Activated CD8-positive, alpha-beta memory T cell treated with anti-CD3 and anti-CD28 coated beads, Interleukin-2, amount 50 U/mL, for 24 hours (primary cell): ENCODE measurements around the gene USHBP1.

Experiments
- DNase-seq: peaks from one replicate; pipeline ENCODE4 v3.0.0-alpha.2; 2020; ENCODE audit errors: extremely low read depth

USHBP1 gene, protein sequence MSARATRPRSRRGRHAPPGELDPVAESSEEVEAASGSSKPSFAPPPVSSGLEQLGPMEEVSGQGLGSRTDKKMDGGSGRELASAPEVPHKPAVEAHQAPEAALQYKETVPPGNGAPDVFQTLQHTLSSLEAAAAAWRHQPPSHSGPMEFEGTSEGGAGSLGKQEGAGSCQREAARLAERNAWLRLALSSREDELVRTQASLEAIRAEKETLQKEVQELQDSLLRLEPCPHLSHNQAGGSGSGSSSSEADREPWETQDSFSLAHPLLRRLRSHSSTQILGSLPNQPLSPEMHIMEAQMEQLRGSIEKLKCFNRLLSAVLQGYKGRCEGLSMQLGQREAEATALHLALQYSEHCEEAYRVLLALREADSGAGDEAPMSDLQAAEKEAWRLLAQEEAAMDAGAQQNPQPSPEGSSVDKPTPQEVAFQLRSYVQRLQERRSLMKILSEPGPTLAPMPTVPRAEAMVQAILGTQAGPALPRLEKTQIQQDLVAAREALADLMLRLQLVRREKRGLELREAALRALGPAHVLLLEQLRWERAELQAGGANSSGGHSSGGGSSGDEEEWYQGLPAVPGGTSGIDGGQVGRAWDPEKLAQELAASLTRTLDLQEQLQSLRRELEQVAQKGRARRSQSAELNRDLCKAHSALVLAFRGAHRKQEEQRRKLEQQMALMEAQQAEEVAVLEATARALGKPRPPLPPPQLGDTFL

GRCh38 chr19:17264641-17264979, at the start of gene USHBP1:
Gene USHBP1, minus strand, starts transcription at chr19:17264745. Its CDS starts 446 bp downstream, at chr19:17264299.
- DNase-seq, result no peak

- no peak for DNase-seq
Measured at GRCh38 chr19:17314007-17314593, 49.6 kb upstream of the USHBP1 start.

GRCh38 chr19:17312189-17313113, 47.9 kb upstream of the USHBP1 start:
- no peak for DNase-seq

DNA sequence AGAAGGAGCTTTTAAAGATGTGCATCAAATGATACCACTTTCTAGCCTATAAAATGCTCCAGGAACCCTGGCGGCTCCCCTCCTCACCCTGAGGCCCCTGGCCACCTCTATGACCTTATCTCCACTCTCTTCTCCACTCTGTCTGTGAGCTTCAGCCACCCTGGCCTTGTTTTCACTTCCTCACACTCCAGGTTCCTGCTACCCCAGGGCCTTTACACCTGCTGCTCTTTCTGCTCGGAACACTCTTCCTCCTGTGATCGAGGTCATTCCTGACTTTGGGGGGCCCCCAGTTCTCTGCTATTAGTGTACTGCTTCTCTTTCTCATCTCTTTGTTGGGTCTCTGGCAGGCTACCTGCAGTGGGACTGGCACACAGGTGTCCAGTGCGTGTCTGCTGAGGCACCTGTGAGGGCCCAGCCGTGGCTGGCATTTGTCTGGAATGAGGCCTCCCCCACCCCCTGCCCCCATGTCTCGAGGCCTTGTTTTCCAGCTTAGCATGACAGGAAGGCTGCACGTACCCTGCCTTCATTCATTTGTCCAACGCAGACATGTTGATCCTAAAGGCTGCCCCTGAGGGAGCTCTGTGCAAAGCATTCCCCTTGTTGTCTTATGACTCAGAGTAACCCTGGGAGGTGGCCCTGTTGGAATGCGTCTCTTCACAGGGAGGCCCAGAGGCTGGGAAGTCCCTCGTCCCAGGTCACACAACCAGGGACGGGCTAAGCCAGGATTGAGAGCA, 47.1 kb upstream of the USHBP1 start:
- no peak for DNase-seq

DNA sequence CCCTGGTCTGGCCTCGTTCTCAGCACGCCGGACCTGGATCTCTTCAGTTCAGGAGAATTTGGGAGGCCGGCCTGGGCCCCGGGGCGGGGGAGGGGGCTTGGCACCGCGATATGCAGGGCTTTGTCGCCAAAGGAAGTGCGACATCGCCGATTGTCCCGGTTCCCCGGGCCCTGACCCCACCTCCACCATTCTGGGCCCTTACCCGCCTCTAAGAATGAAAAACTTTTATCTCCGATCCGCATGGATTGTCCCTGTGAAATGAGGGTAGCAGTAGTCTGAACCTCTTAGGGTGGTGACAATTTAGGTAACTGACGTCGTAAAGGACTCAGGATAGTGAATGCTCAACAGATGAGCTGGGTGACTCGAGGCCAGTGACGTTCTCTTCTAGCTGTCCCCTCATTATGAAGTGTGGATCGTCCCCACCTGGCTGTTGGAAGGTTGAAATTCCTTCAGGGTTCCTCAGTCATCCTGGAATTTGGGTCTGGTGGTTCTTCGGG, 45.5 kb upstream of the USHBP1 start:
- DNase-seq, result no peak

DNA sequence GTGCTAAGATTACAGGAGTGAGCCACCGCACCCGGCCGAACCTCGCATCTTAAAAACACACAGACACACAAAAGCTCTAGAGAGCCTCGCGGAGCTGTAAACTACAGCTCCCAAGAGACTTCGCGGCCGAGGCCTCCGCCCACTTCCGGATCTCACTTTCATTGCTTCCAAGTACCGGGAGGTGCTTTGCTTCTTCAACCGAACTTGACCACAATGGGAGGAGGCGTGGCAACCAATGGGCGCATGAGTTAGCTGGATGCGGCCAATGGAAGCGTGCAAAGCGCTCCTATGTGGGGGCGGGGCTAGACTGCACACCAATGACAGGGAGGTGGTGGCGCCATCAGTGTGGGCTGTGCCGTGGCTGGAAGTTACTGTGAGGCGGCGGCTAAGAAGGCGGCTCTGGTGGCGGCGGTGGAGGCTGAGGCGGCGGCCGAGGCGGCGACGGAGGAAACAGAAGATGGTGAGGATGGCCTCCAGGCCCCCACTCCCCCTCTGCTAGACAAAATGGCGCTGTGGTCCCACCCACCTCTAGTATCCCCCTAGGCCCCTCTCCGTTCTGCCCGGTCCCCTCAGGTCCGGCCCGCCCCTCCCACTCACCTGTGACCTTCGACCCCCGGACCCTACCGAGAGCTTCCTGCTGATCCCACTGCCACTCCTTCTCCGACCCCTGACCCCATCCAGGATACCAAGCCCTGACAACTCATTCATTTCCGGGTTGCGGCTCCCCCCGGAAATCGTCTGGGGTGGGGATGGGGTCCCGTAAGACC, 44.8 kb upstream of the USHBP1 start, which contains the start of gene DDA1:
DDA1 (plus strand) TSS at position 366 of the 767 bp plus-strand sequence; CDS start at position 458, 92 bp downstream.
- peak; percentile 98 for DNase-seq

DNA sequence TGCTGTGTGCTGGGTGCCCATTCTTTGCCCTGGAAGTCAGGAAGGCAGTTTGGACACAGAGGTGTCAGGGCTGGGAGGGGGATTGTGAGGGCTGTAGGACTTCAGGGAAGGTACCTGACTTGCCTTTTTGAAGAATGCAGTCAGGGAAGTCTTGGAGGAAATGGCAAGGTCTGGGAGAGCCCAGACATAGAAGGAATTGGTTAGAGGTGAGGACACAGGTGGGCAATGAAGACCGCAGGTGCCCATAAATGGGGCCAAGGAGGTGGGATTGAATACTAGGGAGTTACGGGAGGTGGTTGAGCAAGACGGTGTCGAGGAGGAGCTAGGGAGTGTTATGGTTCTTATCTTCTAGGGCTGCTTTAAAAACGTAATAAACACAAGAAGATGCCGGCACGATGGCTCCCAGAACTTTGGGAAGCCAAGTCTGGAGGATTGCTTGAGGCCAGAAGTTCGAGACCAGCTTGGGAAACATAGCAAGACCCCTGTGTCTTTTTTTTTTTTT, 43.4 kb upstream of the USHBP1 start:
- no peak for DNase-seq

DNA sequence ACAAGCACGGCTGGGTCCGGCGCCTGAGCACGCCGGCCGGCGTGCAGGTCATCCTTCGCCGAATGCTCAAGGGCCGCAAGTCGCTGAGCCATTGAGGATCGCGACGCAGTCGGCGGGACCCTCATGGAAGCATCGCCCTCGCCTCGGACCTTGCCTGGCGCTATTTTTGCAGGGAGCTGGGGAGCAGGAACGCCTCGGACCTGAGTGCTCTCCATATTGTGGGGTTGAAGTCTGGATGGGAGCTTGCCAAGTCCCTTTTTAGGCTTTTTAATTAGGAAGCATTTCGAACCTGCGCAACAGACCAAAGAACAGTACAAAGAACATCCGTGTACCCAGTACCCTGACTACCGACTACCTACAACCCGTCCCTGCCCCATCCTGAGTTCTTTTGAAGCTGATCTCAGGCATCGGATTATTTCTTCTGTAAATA, 41.8 kb upstream of the USHBP1 start:
- no peak for DNase-seq

DNA sequence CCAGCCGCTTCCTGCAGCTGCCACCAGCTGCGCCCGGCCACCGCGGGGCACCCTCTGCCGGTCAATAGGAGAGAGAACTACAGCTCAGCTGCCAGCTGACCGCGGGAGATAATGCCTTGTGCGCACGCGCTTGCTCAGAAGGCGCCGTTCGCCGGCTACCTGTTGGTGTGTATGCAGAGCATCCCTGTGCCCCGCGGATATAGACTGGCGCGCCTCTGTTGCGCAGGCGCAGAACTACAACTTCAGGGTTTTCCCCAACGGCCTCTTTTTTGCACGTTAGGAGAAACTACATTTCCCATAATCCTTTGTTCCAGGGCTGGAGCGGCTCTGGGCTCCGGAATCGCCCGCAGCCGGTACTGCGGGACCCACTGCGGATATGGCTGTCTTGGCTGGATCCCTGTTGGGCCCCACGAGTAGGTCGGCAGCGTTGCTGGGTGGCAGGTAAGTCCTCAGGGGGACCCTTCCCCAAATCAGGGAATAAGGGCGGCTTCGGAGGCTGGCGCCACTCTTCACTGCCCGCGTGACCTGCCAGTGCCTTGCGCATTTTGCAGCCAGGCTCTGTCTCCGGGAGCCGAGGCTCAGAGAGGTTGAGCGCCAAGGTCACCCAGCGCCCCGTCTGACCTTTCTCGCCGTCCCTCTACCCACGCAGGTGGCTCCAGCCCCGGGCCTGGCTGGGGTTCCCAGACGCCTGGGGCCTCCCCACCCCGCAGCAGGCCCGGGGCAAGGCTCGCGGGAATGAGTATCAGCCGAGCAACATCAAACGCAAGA, 41.2 kb upstream of the USHBP1 start, which contains the start of gene MRPL34:
MRPL34 (plus strand) TSS at position 356 of the 768 bp plus-strand sequence; CDS start at position 377, 21 bp downstream.
- DNase-seq, result peak; percentile 91

- no peak for DNase-seq
Measured at GRCh38 chr19:17305216-17305516, 40.6 kb upstream of the USHBP1 start.

GRCh38 chr19:17304386-17305215, 40.1 kb upstream of the USHBP1 start:
- DNase-seq, result no peak

GRCh38 chr19:17303940-17304267, 39.4 kb upstream of the USHBP1 start:
- DNase-seq, result no peak

- DNase-seq, result peak; percentile 82
Measured at GRCh38 chr19:17303167-17303939, 38.8 kb upstream of the USHBP1 start, which contains the start of gene ABHD8. Gene ABHD8, minus strand, starts transcription at chr19:17303425. Its CDS starts 1,809 bp downstream, at chr19:17301616.

GRCh38 chr19:17302391-17303166, 38.0 kb upstream of the USHBP1 start:
- DNase-seq, result no peak

- no peak for DNase-seq
Measured at GRCh38 chr19:17300992-17301619, 36.6 kb upstream of the USHBP1 start.

- no peak for DNase-seq
Measured at GRCh38 chr19:17296976-17297375, 32.4 kb upstream of the USHBP1 start.
